HEK293T (cell line): Measurements from ENCODE around the gene HERC2.

Source experiments
- CTCF ChIA-PET: fragments of 350-600 bp; formaldehyde crosslinking; extraction: SDS; loops from one replicate; lab custom pipeline; 2021; ENCODE audit warnings: antibody characterized with exemption, inconsistent platforms; lab: Yijun Ruan, JAX
- POLR2A ChIA-PET: fragments of 350-600 bp; formaldehyde crosslinking; extraction: SDS; loops from one replicate; lab custom pipeline; 2020; ENCODE audit warnings: antibody characterized with exemption, inconsistent platforms; lab: Yijun Ruan, JAX
- DNase-seq: peaks from one replicate; pipeline ENCODE4 v3.0.0; 2012; ENCODE audit warnings: mixed read lengths; ENCODE audit errors: extremely low spot score
- ARNT ChIP-seq: fragments of 450-650 bp; IDR thresholded peaks from 2 replicates; pipeline ENCODE4 v1.6.1; 2017; ENCODE audit warnings: mild to moderate bottlenecking
- BHLHE40 ChIP-seq: fragments of 450-650 bp; IDR thresholded peaks from 2 replicates; pipeline ENCODE4 v1.6.1; 2016; ENCODE audit warnings: mild to moderate bottlenecking, moderate library complexity, borderline replicate concordance
- CTBP1 ChIP-seq: fragments of 450-650 bp; IDR thresholded peaks from 2 replicates; pipeline ENCODE4 v1.6.1; 2016; ENCODE audit warnings: borderline replicate concordance
- ELF4 ChIP-seq: fragments of 450-650 bp; IDR thresholded peaks from 2 replicates; pipeline ENCODE4 v1.6.1; 2017; ENCODE audit warnings: antibody characterized with exemption
- FOXA1 ChIP-seq: fragments of 450-650 bp; IDR thresholded peaks from 2 replicates; pipeline ENCODE4 v1.6.1; 2016; ENCODE audit warnings: mild to moderate bottlenecking
- FOXK2 ChIP-seq: fragments of 450-650 bp; IDR thresholded peaks from 2 replicates; pipeline ENCODE4 v1.6.1; 2016; ENCODE audit warnings: mild to moderate bottlenecking
- FOXM1 ChIP-seq: fragments of 450-650 bp; IDR thresholded peaks from 2 replicates; pipeline ENCODE4 v1.6.1; 2017; ENCODE audit warnings: mild to moderate bottlenecking, borderline replicate concordance
- HDGF ChIP-seq: fragments of 450-650 bp; IDR thresholded peaks from 2 replicates; pipeline ENCODE4 v1.6.1; 2017; ENCODE audit warnings: antibody characterized with exemption, borderline replicate concordance
- L3MBTL2 ChIP-seq: fragments of 450-650 bp; conservative IDR thresholded peaks from 2 replicates; pipeline ENCODE4 v1.6.1; 2016; ENCODE audit warnings: mild to moderate bottlenecking
- LEF1 ChIP-seq: fragments of 450-650 bp; IDR thresholded peaks from 2 replicates; pipeline ENCODE4 v1.6.1; 2017; ENCODE audit warnings: mild to moderate bottlenecking, borderline replicate concordance
- NFRKB ChIP-seq: fragments of 450-650 bp; IDR thresholded peaks from 2 replicates; pipeline ENCODE4 v1.6.1; 2016; ENCODE audit warnings: mild to moderate bottlenecking, moderate library complexity
- PKNOX1 ChIP-seq: fragments of 450-650 bp; IDR thresholded peaks from 2 replicates; pipeline ENCODE4 v1.6.1; 2016
- SP1 ChIP-seq: fragments of 450-650 bp; IDR thresholded peaks from 2 replicates; pipeline ENCODE4 v1.6.1; 2017
- SUZ12 ChIP-seq: fragments of 450-650 bp; IDR thresholded peaks from 2 replicates; pipeline ENCODE4 v1.6.1; 2016; ENCODE audit warnings: mild to moderate bottlenecking
- TARDBP ChIP-seq: fragments of 450-650 bp; IDR thresholded peaks from 2 replicates; pipeline ENCODE4 v1.6.1; 2016
- ZNF384 ChIP-seq: fragments of 450-650 bp; IDR thresholded peaks from 2 replicates; pipeline ENCODE4 v1.6.1; 2016

Gene HERC2

GRCh38 chr15:28094732-28095521, 227.1 kb downstream of the HERC2 start:
- DNase-seq, result no peak
- TF ChIP-seq TARDBP (no peak), L3MBTL2 (no peak), ARNT (no peak), ZNF384 (no peak)
- ChIA-PET CTCF (interaction anchor here (0.6 kb wide), 1 partner anchor 121 kb away, joined by 3 read pairs; no protein-coding TSS in a partner anchor), POLR2A (no interaction called here)

DNA sequence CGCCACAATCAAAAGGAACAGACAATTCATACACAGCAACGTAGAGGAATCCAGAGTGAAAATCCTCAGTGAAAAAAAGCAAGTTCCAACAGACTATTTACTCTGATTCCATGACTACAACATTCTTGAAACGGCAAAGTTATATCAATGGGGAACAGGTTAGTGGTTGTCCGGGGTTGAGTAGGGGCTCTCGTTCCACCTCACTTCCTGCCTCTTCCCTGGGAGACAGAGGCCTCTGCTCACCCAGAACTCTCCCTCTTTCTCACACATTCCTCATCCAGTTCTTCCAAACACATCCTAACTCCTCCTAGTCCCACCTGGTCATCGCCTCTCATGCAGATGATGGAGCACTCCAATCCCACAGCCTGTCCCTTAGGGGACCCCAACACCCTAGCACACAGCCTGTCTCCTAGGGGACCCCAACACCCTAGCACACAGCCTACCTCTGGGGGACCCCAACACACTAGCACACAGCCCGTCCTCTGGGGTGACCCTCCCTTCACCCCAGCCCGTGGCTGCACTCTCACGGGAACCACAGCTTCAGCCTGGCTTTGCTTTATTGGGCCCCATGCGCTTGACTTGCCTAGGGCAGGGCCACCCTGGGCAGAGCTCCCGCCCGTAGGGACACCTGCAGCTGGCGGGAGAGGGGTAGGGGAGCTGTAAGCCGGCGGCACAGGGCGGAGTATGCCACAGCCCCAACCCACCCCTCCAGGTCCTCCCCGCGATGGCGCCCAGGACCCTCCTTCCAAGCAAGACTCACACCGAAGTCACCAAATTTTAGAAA, 228.0 kb downstream of the HERC2 start:
- ChIA-PET CTCF (no interaction called here), POLR2A (no interaction called here)
- no peak for DNase-seq
- TF ChIP-seq TARDBP (no peak), ZNF384 (no peak), FOXA1 (no peak), L3MBTL2 (no peak), ELF4 (no peak), SP1 (no peak), SUZ12 (no peak), ARNT (no peak), NFRKB (no peak)

DNA sequence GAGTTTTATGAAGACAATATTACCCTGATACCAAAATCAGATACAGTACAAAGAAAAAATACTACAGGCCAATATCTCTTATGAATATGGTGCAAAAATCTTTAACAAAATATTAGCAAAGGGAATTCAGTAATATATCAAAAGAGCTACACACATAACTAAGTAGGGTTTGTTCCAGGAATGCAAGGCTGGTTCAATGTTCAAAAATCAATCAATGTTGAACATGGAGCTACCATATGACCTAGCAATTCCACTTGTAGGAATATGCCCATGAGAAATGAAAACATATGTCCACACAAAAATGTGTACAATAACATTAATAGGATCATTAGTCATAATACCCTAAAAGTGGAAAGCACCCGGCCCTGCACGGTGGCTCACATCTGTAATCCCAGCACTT, 230.7 kb downstream of the HERC2 start:
- TF ChIP-seq FOXA1 (no peak), BHLHE40 (no peak), L3MBTL2 (no peak), FOXK2 (no peak), CTBP1 (no peak), SP1 (no peak), LEF1 (no peak), ELF4 (no peak)
- no peak for DNase-seq
- POLR2A ChIA-PET, result no interaction called here
- CTCF ChIA-PET, result no interaction called here

DNA sequence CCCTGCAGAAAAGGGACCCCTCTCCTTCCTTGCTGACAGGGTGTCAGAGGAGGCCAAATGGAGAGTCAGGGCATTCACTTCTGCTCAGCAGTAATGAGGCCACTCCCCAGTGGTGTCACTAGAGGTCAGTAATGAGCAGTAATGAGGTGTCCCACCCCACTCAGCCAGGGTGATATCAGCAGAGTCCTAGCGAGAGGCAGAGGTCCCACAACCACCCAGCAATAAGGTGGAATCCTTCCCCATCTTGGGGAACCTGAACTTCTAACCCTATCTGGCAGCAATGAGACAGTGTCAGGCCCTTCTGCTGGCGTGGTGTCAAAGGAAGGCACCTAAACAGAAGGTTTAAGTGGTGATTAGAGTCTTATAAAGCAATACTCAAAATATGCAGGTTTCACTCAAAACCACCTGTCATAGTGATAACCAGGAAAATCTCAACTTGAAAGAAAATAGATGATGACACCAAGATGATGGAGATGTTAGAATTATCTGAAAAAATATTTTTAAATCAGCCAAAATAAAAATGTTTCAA, 235.7 kb downstream of the HERC2 start:
- DNase-seq, result peak; percentile 60
- TF ChIP-seq SP1 (no peak), HDGF (no peak), FOXK2 (no peak), L3MBTL2 (no peak), SUZ12 (no peak), FOXM1 (no peak), ARNT (no peak), ELF4 (no peak), BHLHE40 (no peak), ZNF384 (no peak), CTBP1 (no peak), FOXA1 (no peak), PKNOX1 (no peak), LEF1 (no peak), TARDBP (no peak)
- POLR2A ChIA-PET, result no interaction called here
- CTCF ChIA-PET, result interaction anchor here (0.6 kb wide), 1 partner anchor 9 kb away, joined by 3 read pairs; no protein-coding TSS in a partner anchor

GRCh38 chr15:28085489-28086174, 236.3 kb downstream of the HERC2 start:
- ChIA-PET CTCF (no interaction called here), POLR2A (no interaction called here)
- DNase-seq, result no peak
- TF ChIP-seq BHLHE40 (no peak), ELF4 (no peak), L3MBTL2 (no peak), SP1 (no peak), ARNT (no peak), PKNOX1 (no peak), FOXM1 (no peak), NFRKB (no peak), FOXA1 (no peak), LEF1 (no peak), FOXK2 (no peak), TARDBP (no peak), SUZ12 (no peak), CTBP1 (no peak)

GRCh38 chr15:28084547-28084946, 237.4 kb downstream of the HERC2 start:
- no peak for TF ChIP-seq FOXA1
- no peak for TF ChIP-seq FOXM1
- TF ChIP-seq SUZ12, result no peak
- TF ChIP-seq TARDBP, result no peak
- TF ChIP-seq FOXK2, result no peak
- no peak for TF ChIP-seq L3MBTL2
- TF ChIP-seq ZNF384, result no peak
- no peak for TF ChIP-seq SP1
- TF ChIP-seq BHLHE40, result no peak
- TF ChIP-seq ELF4, result no peak
- no peak for TF ChIP-seq LEF1
- no peak for TF ChIP-seq PKNOX1
- TF ChIP-seq CTBP1, result no peak
- no peak for TF ChIP-seq ARNT
- no peak for TF ChIP-seq NFRKB
- no peak for TF ChIP-seq HDGF
- CTCF ChIA-PET, result no interaction called here
- POLR2A ChIA-PET, result interaction anchor here (1.4 kb wide), 1 partner anchor 15 kb away, joined by 3 read pairs; the partner anchor contains the start of gene OCA2
- no peak for DNase-seq
